AG10803 (cell line): ENCODE measurements around the gene TULP1.

ENCODE experiments used
- DNase-seq: peaks from one replicate; pipeline ENCODE4 v3.0.0; 2010; ENCODE audit warnings: low read depth
- H3K4me3 ChIP-seq: 2 replicates; pipeline ENCODE4 v1.5.1; 2011; ENCODE audit warnings: mild to moderate bottlenecking, low read length, control low read depth
- CTCF ChIP-seq: conservative IDR thresholded peaks from 2 replicates; pipeline ENCODE4 v1.5.1; 2011; ENCODE audit warnings: mild to moderate bottlenecking, low read length, control low read depth, inconsistent platforms

The TULP1 gene

GRCh38 chr6:35511562-35511941, 1.1 kb downstream of the TULP1 start:
- no peak overlapping the region for H3K4me3 ChIP-seq
- DNase-seq, result no peak
- no peak for TF ChIP-seq CTCF

GRCh38 chr6:35510916-35511561, 1.7 kb downstream of the TULP1 start:
- TF ChIP-seq CTCF, result no peak
- no peak overlapping the region for H3K4me3 ChIP-seq
- no peak for DNase-seq

- H3K4me3 ChIP-seq, result no peak overlapping the region
- DNase-seq, result no peak
These were observed 4.2 kb downstream of the TULP1 start for GRCh38 chr6:35508542-35508941.

DNA sequence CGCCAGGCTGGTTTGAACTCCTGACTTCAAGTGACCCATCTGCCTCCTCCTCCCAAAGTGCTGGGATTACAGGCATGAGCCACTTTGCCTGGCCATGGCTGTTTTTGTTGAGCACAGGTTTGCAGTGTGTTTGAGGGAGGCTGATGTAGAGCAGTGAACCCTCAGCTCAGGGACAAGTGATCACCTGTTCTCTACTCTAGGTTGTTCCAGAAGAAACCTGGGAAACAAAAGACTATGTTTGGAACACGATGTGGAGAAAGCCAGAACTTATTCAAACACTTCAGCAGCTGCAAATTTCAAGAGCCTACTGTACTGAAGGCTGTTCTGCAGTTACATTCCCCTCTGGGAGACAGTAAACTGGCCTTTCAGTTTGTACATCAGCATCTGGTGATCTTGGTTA, 4.7 kb downstream of the TULP1 start:
- no peak for TF ChIP-seq CTCF
- no peak overlapping the region for H3K4me3 ChIP-seq
- DNase-seq, result no peak

More at GRCh38 chr6:35508542-35508941, 4.2 kb downstream of the TULP1 start:
- no peak for TF ChIP-seq CTCF

GRCh38 chr6:35507221-35507620, 5.5 kb downstream of the TULP1 start:
- DNase-seq, result no peak
- no peak for TF ChIP-seq CTCF
- H3K4me3 ChIP-seq, result no peak overlapping the region

DNA sequence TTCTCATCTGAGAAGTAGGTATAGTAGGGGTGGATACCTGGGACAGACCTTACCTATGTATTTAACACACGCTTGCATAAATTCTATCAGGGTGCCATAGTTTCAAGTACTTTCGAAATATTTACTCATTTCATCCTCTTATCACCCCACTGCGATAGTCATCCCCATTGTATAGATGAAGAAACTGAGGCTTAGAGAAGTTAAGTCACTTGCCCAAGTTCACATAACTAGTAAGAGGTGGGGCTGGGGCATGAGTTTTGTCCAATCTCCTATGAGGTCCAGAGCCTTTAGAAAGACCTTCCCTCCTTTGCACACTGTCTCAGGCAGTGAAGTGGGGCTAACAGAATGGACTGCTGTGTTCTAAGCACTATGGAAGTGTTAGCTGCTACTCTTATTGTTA, 6.2 kb downstream of the TULP1 start:
- no peak for DNase-seq
- H3K4me3 ChIP-seq, result no peak overlapping the region
- TF ChIP-seq CTCF, result no peak

DNA sequence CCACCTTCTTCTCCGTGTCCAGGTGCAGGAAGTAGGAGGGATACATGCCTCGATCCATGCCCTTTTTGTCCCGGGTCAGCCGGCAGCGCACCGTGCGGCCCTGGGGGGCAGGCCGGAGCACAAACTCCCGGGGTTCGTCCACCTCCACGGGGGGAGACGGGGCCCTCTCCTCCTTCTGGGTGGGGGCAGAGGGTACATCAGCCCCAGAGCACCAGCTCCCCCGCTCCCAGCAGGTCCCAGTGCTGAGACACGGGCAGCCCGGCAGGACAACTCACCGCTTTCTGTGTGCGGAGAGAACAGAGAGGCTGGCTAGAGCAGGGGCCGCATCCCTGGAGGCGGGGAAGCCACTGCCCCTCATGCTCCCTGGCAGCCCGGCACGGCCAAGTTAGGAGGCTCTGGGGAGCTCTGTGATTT, 6.7 kb downstream of the TULP1 start:
- no peak overlapping the region for H3K4me3 ChIP-seq
- no peak for TF ChIP-seq CTCF
- no peak for DNase-seq
